WERI-Rb-1 (cell line): Measurements from ENCODE around the gene BTN3A1.

ENCODE experiments used
- DNase-seq: peaks from one replicate; pipeline ENCODE4 v3.0.0-alpha.2; 2020
- H3K27ac ChIP-seq: fragments of 250-450 bp; sonication (Bioruptor Pico); 2 replicates; pipeline ENCODE4 v1.5.1; 2020; ENCODE audit warnings: mild to moderate bottlenecking, moderate library complexity
- H3K27me3 ChIP-seq: fragments of 250-450 bp; sonication (Bioruptor Pico); 2 replicates; pipeline ENCODE4 v1.5.1; 2021; ENCODE audit warnings: mild to moderate bottlenecking, low read depth, moderate library complexity; ENCODE audit not compliant: insufficient read depth, severe bottlenecking
- H3K36me3 ChIP-seq: fragments of 250-450 bp; sonication (Bioruptor Pico); 2 replicates; pipeline ENCODE4 v1.5.1; 2020; ENCODE audit warnings: mild to moderate bottlenecking, moderate library complexity
- H3K4me3 ChIP-seq: 2 replicates; pipeline ENCODE4 v1.5.1; 2011; ENCODE audit warnings: low read depth, mild to moderate bottlenecking, control low read depth, low read length
- H3K9me3 ChIP-seq: fragments of 250-450 bp; sonication (Bioruptor Pico); 2 replicates; pipeline ENCODE4 v1.5.1; 2021; ENCODE audit warnings: mild to moderate bottlenecking, moderate library complexity; ENCODE audit not compliant: severe bottlenecking
- CTCF ChIP-seq: IDR thresholded peaks from 2 replicates; pipeline ENCODE4 v1.5.1; 2011; ENCODE audit warnings: low read depth, mild to moderate bottlenecking, control low read depth, inconsistent platforms, low read length

BTN3A1 gene

GRCh38 chr6:26464014-26464413, 61.9 kb downstream of the BTN3A1 start:
- Histone ChIP-seq H3K27ac (no peak overlapping the region), H3K27me3 (no peaks in the 10 kb centered on the region), H3K9me3 (no peaks in the 10 kb centered on the region), H3K4me3 (no peak overlapping the region), H3K36me3 (peaks cover 94% of the 10 kb centered on the region)
- DNase-seq: no peak
- TF ChIP-seq CTCF: no peak

DNA sequence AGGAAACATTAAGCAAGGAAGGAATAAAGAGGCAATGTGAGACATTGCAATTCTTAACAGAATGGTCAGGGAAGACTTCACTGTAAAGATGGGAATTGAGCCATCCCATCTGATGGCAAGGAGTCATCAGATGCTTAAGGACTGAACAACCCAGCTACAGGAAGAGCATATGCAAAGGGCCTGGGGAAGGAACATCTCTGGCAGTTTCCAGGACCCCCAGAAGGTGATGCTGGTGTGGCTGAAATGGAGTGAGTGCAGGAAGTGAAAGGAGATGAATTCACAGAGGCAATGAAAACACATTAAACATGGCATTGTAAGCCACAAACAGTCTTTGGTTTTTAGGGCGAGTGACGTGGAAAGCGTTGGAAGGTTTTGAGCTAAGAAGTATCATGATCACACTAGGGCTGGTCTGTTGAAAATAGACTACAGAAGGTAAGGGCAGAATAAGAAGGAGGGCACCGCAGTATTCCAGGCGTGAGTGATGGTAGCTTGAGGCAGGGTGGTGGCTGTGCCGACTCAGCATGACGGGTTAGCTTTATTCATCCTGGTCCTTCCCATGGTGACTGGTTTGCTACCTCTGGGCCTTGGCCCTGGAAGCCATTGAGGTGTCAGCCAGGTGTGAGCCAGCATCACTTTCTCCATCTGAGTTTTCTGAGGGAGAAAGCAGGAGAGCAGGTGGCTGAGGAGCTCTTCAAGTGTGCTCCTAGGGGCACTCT, 62.5 kb downstream of the BTN3A1 start:
- TF ChIP-seq CTCF: no peak
- DNase-seq: no peak
- H3K36me3 ChIP-seq: peaks cover 96% of the 10 kb centered on the region
- no peaks in the 10 kb centered on the region for H3K27me3 ChIP-seq
- H3K27ac ChIP-seq: no peak overlapping the region
- H3K4me3 ChIP-seq: no peak overlapping the region
- H3K9me3 ChIP-seq: no peaks in the 10 kb centered on the region
